Natural killer cell (primary cell): Measurements from ENCODE around the gene AP2A2. TPM values are rescaled to one million over a fixed set of nuclear protein-coding genes. Genes with fewer than 3 reads are reported as not detected.

Source experiments
- ATAC-seq, 3 donors: fragments of 150-1000 bp in 2 of 3; fragments of 200-7000 bp in 1 of 3; cut with Tn5 transposase; 1 replicate in 1 of 3; 2 replicates in 2 of 3; pipeline ENCODE4 v1.10.0; 2021; ENCODE audit warnings: mild to moderate bottlenecking in 2 of 3, moderate library complexity in 2 of 3
- DNase-seq, 2 donors: peaks; one replicate each; pipeline versions ENCODE4 v3.0.0 to v3.0.0-alpha.2; 2013 to 2021; ENCODE audit warnings: mixed read lengths in 1 of 2
- H3K27ac ChIP-seq: one replicate; pipeline ENCODE4 v1.5.1; 2013; ENCODE audit warnings: mild to moderate bottlenecking, low read length
- H3K27me3 ChIP-seq: one replicate; pipeline ENCODE4 v1.6.1; 2013; ENCODE audit warnings: low read length; ENCODE audit not compliant: control insufficient read depth, insufficient read depth
- H3K36me3 ChIP-seq: one replicate; pipeline ENCODE4 v1.6.1; 2013; ENCODE audit warnings: low read length; ENCODE audit not compliant: control insufficient read depth, insufficient read depth
- H3K4me1 ChIP-seq: one replicate; pipeline ENCODE4 v1.6.1; 2013; ENCODE audit warnings: low read length; ENCODE audit not compliant: control insufficient read depth, insufficient read depth
- H3K4me3 ChIP-seq: one replicate; pipeline ENCODE4 v1.5.1; 2013; ENCODE audit warnings: low read length
- H3K9me3 ChIP-seq: one replicate; pipeline ENCODE4 v1.6.1; 2013; ENCODE audit warnings: low read length; ENCODE audit not compliant: control insufficient read depth, insufficient read depth
- H3K27ac Mint-ChIP-seq, 2 donors: one replicate each; pipeline ENCODE4 v1.8.0; 2022; ENCODE audit warnings: mild to moderate bottlenecking in 2 of 2, mixed read lengths in 2 of 2, moderate library complexity in 1 of 2
- H3K27me3 Mint-ChIP-seq, 2 donors: one replicate each; pipeline ENCODE4 v1.8.0; 2022; ENCODE audit warnings: low read depth in 2 of 2, mixed read lengths in 2 of 2
- H3K36me3 Mint-ChIP-seq: one replicate; pipeline ENCODE4 v1.8.0; 2022; ENCODE audit warnings: mixed read lengths
- H3K4me1 Mint-ChIP-seq, 2 donors: one replicate each; pipeline ENCODE4 v1.8.0; 2022; ENCODE audit warnings: mixed read lengths in 2 of 2
- H3K4me3 Mint-ChIP-seq: one replicate; pipeline ENCODE4 v1.8.0; 2022; ENCODE audit warnings: mild to moderate bottlenecking, moderate library complexity, mixed read lengths
- H3K9me3 Mint-ChIP-seq, 2 donors: one replicate each; pipeline ENCODE4 v1.8.0; 2022; ENCODE audit warnings: mixed read lengths in 2 of 2
- WGBS: methylation state at CpG from one replicate; pipeline ENCODE4 v1.1.7; 2013; ENCODE audit warnings: missing lambda C conversion rate; ENCODE audit not compliant: insufficient coverage; 5-methylcytosine and 5-hydroxymethylcytosine counted together
- intact Hi-C: fragments of 100-400 bp; cut with micrococcal nuclease; formaldehyde crosslinking; loops from one replicate; pipeline ENCODE4 v1.14.2; 2022
- total RNA-seq, 4 donors: library from RNA; stranded (reverse); fragments of 120-200 nt in 1 of 4; gene quantifications; one replicate each; pipeline versions ENCODE4 v1.2.3 to v1.2.4, GENCODE V29; 2013 to 2022
- TF ChIP-seq, protein P1 (sequence below): fragments of 200-600 bp; IDR thresholded peaks from one replicate; pipeline ENCODE4 v1.8.0; 2022; ENCODE audit warnings: antibody characterized with exemption

The AP2A2 gene
- total RNA-seq, 3 donors from 2014 or later (not counting 1 experiment from before 2014, with no cell fraction given), result 57.2 to 120 (median 82.9) TPM

DNA sequence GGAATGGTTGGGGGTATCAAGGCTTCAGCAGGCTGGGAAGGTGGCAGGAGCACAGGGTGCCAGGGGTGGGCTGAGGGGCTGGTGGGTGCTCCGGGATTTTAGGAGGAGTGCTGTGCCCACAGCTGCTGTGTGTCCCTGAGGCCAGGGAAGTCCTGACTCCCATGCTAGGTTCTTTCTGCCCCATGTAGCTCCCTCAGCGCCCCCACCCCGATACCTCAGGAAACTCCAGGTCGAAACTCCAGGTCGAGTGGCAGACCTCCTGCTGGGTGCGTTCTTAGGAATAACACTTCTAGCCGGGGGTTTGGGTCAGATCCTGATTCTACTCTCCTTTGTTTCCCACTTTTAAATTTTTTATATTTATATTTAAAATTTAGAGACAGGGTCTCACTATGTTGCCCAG, 8.3 kb downstream of the AP2A2 start:
- H3K9me3 ChIP-seq, result no peaks in the 10 kb centered on the region
- H3K36me3 ChIP-seq, result no peaks in the 10 kb centered on the region
- 97% methylated on average over 7 of the region's 7 CpGs for WGBS
- ATAC-seq (no peak), DNase-seq (no peak)
- H3K36me3 Mint-ChIP-seq, result no peaks in the 10 kb centered on the region
- H3K4me3 ChIP-seq, result no peak overlapping the region
- H3K9me3 Mint-ChIP-seq, result no peaks in the 10 kb centered on the region
- H3K27me3 Mint-ChIP-seq, result no peaks in the 10 kb centered on the region
- intact Hi-C loops, result no loop called here
- H3K27me3 ChIP-seq, result no peaks in the 10 kb centered on the region
- no peak overlapping the region for H3K27ac ChIP-seq
- peaks cover 13% of the 10 kb centered on the region for H3K4me1 ChIP-seq
- H3K4me1 Mint-ChIP-seq, result peaks cover 39 to 42% of the 10 kb centered on the region in 2 donors
- no peak overlapping the region for H3K4me3 Mint-ChIP-seq
- H3K27ac Mint-ChIP-seq, result peak overlapping the region in 1 of 2 donors; percentile 54
- TF ChIP-seq, protein P1, sequence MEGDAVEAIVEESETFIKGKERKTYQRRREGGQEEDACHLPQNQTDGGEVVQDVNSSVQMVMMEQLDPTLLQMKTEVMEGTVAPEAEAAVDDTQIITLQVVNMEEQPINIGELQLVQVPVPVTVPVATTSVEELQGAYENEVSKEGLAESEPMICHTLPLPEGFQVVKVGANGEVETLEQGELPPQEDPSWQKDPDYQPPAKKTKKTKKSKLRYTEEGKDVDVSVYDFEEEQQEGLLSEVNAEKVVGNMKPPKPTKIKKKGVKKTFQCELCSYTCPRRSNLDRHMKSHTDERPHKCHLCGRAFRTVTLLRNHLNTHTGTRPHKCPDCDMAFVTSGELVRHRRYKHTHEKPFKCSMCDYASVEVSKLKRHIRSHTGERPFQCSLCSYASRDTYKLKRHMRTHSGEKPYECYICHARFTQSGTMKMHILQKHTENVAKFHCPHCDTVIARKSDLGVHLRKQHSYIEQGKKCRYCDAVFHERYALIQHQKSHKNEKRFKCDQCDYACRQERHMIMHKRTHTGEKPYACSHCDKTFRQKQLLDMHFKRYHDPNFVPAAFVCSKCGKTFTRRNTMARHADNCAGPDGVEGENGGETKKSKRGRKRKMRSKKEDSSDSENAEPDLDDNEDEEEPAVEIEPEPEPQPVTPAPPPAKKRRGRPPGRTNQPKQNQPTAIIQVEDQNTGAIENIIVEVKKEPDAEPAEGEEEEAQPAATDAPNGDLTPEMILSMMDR, result no peak

DNA sequence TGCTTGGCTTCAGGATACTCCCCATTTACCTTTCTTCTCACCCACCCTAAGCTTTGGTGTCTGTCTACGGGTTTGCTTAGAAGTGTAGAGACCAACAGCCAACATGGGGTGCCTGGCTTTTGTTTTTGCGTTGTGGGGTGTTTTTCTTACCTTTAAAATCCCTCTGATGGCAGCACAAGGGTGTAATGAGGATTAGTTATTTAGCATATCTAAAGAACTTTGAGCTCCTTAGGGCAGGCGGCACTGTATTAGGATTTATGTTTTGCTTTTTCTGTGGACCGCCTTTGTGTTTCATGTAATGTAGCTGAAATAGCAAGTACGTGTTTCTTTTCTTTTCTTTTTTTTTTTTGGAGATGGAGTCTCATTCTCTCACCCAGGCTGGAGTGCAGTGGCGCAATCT, 8.9 kb downstream of the AP2A2 start:
- H3K4me3 Mint-ChIP-seq, result no peak overlapping the region

DNA sequence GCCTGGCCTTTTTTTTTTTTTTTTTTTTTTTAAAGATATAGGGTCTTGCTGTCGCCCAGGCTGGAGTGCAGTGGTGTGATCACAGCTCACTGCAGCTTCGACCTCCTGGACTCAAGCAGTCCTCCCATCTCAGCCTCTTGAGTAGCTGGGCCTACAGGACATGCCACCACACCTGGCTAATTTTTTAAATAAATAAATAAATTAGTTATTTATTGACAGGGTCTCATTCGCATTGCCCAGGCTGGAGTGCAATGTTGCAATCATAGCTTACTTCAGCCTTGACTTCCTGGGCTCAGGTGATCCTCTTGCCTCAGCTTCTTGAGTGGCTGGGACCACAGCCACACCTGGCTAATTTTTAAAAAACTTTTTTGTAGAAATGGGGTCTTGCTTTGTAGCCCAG, 10.5 kb downstream of the AP2A2 start:
- Mint-ChIP-seq H3K9me3 (no peaks in the 10 kb centered on the region), H3K36me3 (no peaks in the 10 kb centered on the region), H3K4me1 (peaks cover 42 to 52% of the 10 kb centered on the region in 2 donors), H3K27ac (no peak overlapping the region), H3K4me3 (no peak overlapping the region), H3K27me3 (no peaks in the 10 kb centered on the region)
- ATAC-seq, result no peak
- intact Hi-C loops, result no loop called here
- Histone ChIP-seq H3K27me3 (no peaks in the 10 kb centered on the region), H3K9me3 (no peaks in the 10 kb centered on the region), H3K27ac (no peak overlapping the region), H3K36me3 (no peaks in the 10 kb centered on the region), H3K4me3 (no peak overlapping the region), H3K4me1 (peaks cover 18% of the 10 kb centered on the region)
- TF ChIP-seq, protein P1, result no peak
- DNase-seq, result no peak
- WGBS, result 80% methylated on average over 3 of the region's 3 CpGs

More for the DNA sequence above, 8.9 kb downstream of the AP2A2 start:
- H3K36me3 ChIP-seq, result no peaks in the 10 kb centered on the region
- 89% methylated on average over 5 of the region's 6 CpGs for WGBS
- no peaks in the 10 kb centered on the region for H3K36me3 Mint-ChIP-seq
- peaks cover 13% of the 10 kb centered on the region for H3K4me1 ChIP-seq
- peaks cover 36 to 41% of the 10 kb centered on the region in 2 donors for H3K4me1 Mint-ChIP-seq
- intact Hi-C loops, result no loop called here
- H3K27me3 ChIP-seq, result no peaks in the 10 kb centered on the region
- H3K27ac ChIP-seq, result no peak overlapping the region
- no peak overlapping the region for H3K27ac Mint-ChIP-seq
- H3K27me3 Mint-ChIP-seq, result no peaks in the 10 kb centered on the region
- ATAC-seq (no peak), DNase-seq (no peak)
- H3K9me3 Mint-ChIP-seq, result no peaks in the 10 kb centered on the region
- TF ChIP-seq, protein P1, result no peak
- no peak overlapping the region for H3K4me3 ChIP-seq
- no peaks in the 10 kb centered on the region for H3K9me3 ChIP-seq

DNA sequence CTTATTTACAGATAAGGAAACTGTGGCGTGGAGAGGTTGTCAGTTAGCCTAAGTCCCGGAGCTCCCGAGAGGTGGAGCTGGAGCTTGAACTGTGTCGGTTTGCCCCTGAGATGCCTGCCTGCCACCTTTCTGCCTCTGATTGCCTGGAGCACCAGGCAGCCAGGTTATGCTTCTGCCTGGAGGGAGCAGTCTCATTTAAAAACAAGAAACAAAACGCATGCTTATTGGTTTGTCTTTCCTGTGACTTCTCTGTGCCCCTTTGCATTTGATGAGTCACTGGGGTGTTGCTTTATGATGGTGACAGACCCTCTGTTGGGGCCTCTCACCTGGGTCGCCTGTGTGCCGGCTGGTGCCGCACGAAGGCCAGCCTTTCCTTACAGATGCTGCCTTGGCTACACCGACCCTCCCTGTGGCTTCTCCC, 12.2 kb downstream of the AP2A2 start:
- H3K4me1 Mint-ChIP-seq, result peaks cover 45 to 54% of the 10 kb centered on the region in 2 donors
- peak overlapping the region in 1 of 2 donors; percentile 56 for H3K27ac Mint-ChIP-seq
- ATAC-seq (no peak), DNase-seq (no peak)
- 85% methylated on average over 10 of the region's 10 CpGs for WGBS
- no peaks in the 10 kb centered on the region for H3K9me3 ChIP-seq
- TF ChIP-seq, protein P1, result no peak
- H3K27me3 Mint-ChIP-seq, result no peaks in the 10 kb centered on the region
- intact Hi-C loops, result no loop called here
- H3K4me3 ChIP-seq, result no peak overlapping the region
- H3K36me3 Mint-ChIP-seq, result no peaks in the 10 kb centered on the region
- no peaks in the 10 kb centered on the region for H3K36me3 ChIP-seq
- peaks cover 15% of the 10 kb centered on the region for H3K4me1 ChIP-seq
- H3K9me3 Mint-ChIP-seq, result no peaks in the 10 kb centered on the region
- no peak overlapping the region for H3K27ac ChIP-seq
- H3K4me3 Mint-ChIP-seq, result no peak overlapping the region
- H3K27me3 ChIP-seq, result no peaks in the 10 kb centered on the region
